Measurements from ENCODE around the gene UBAC1. TPM values are rescaled to one million over a fixed set of nuclear protein-coding genes. Genes with fewer than 3 reads are reported as not detected.
"Not testable (repeated sequence)": the region's sequence is repeated elsewhere in the genome, so short reads cannot be mapped to it uniquely, and the experiment has no call there.

UBAC1 gene
- total and polyA plus RNA-seq, 2 donors, result 42.3 to 73.6 TPM

DNA sequence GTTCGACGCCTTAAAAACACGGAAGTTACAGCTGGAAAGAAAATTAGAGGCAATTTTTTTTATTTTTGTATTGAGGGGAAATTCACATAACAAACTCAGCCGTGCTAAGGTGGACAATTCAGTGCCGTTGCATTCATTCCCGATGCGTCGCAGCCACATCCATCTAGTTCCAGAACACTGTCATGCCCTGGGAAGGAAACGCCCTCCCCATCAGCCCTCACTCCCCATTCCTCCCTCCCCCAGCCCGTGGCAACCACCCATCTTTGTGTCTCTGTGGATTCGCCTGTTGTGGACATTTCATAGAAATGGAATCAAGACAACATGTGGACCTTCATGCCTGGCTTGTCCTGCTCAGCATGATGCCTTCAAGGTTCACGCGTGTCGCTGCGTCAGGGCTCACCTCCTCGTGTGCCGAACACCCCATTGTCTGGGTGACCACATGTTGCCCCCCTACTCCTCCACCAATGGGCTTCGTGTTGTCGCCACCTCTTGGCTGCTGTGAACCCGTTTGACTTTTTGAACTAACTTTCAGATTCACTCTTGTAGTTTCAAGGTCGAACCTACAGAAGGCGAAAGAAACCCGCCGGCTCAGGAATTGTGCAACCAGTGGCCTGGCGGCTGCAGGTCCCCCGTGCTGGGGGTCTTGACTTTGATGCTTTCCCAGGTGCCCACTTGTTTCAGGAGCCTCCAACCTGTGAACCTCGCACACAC lies 36.4 kb downstream of the UBAC1 start:
- 92% methylated on average over 27 of the region's 27 CpGs for WGBS

DNA sequence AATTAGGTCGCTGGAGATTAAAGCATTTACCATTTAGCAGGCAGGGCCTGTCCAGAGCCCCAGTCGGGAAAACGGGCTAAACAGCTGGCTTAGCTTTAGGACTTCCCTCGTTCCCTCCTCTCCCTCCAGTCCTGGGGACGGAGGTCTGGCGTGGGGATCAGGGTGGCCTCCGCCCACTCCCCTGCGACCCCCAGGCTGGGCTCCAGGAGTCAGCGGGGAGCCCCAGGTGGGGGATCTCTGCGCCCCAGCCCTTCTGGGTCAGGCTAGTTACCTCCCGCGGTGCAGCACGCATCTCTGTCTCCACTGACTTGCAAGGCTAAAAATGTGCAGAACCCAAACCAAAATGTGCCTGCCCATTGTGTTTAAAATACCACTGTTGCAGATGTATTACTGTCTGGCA lies 37.7 kb downstream of the UBAC1 start:
- no peak for DNase-seq (ENCODE audit: low read depth in 6 of 9, low spot score in 9 of 9)
- Histone ChIP-seq H3K27me3 (ENCODE audit: control insufficient read depth in 2 of 2, insufficient read depth in 1 of 2, low read length in 1 of 2) (no peaks in the 10 kb centered on the region), H3K4me1 (ENCODE audit: control insufficient read depth in 2 of 2, insufficient read depth in 2 of 2, low read length in 2 of 2) (no peaks in the 10 kb centered on the region), H3K27ac (ENCODE audit: low read depth in 1 of 2, low read length in 1 of 2) (no peak overlapping the region), H3K4me3 (ENCODE audit: low read length in 2 of 2) (no peak overlapping the region), H3K9me3 (ENCODE audit: control insufficient read depth in 2 of 2, insufficient read depth in 1 of 2, low read length in 1 of 2) (peaks cover 0 to 14% of the 10 kb centered on the region in 2 donors), H3K36me3 (ENCODE audit: control insufficient read depth in 2 of 2, insufficient read depth in 2 of 2, low read length in 1 of 2) (peaks cover 0 to 5% of the 10 kb centered on the region in 2 donors)
- 99% methylated on average over 13 of the region's 13 CpGs for WGBS

More for the DNA sequence above, 36.4 kb downstream of the UBAC1 start:
- H3K36me3 ChIP-seq (ENCODE audit: control insufficient read depth in 2 of 2, insufficient read depth in 2 of 2, low read length in 1 of 2), result peaks cover 0 to 8% of the 10 kb centered on the region in 2 donors
- H3K9me3 ChIP-seq (ENCODE audit: control insufficient read depth in 2 of 2, insufficient read depth in 1 of 2, low read length in 1 of 2), result peaks cover 0 to 2% of the 10 kb centered on the region in 2 donors
- H3K4me1 ChIP-seq (ENCODE audit: control insufficient read depth in 2 of 2, insufficient read depth in 2 of 2, low read length in 2 of 2), result no peaks in the 10 kb centered on the region
- H3K27ac ChIP-seq (ENCODE audit: low read depth in 1 of 2, low read length in 1 of 2), result no peak overlapping the region
- no peak overlapping the region for H3K4me3 ChIP-seq (ENCODE audit: low read length in 2 of 2)
- no peak for DNase-seq (ENCODE audit: low read depth in 6 of 9, low spot score in 9 of 9)
- no peaks in the 10 kb centered on the region for H3K27me3 ChIP-seq (ENCODE audit: control insufficient read depth in 2 of 2, insufficient read depth in 1 of 2, low read length in 1 of 2)

- Histone ChIP-seq H3K27ac (ENCODE audit: low read depth in 1 of 2, low read length in 1 of 2) (no peak overlapping the region), H3K4me1 (ENCODE audit: control insufficient read depth in 2 of 2, insufficient read depth in 2 of 2, low read length in 2 of 2) (no peaks in the 10 kb centered on the region), H3K36me3 (ENCODE audit: control insufficient read depth in 2 of 2, insufficient read depth in 2 of 2, low read length in 1 of 2) (peaks cover 0 to 5% of the 10 kb centered on the region in 2 donors), H3K4me3 (ENCODE audit: low read length in 2 of 2) (no peak overlapping the region), H3K27me3 (ENCODE audit: control insufficient read depth in 2 of 2, insufficient read depth in 1 of 2, low read length in 1 of 2) (no peaks in the 10 kb centered on the region), H3K9me3 (ENCODE audit: control insufficient read depth in 2 of 2, insufficient read depth in 1 of 2, low read length in 1 of 2) (peaks cover 0 to 22% of the 10 kb centered on the region in 2 donors)
- DNase-seq (ENCODE audit: low read depth in 6 of 9, low spot score in 9 of 9), result no peak
- 96% methylated on average over 14 of the region's 14 CpGs for WGBS
Measured at GRCh38 chr9:135921749-135922310, 39.3 kb downstream of the UBAC1 start.

GRCh38 chr9:135920973-135921585 lies 40.1 kb downstream of the UBAC1 start:
- DNase-seq (ENCODE audit: low read depth in 6 of 9, low spot score in 9 of 9), result no peak
- H3K9me3 ChIP-seq (ENCODE audit: control insufficient read depth in 2 of 2, insufficient read depth in 1 of 2, low read length in 1 of 2), result peaks cover 3 to 25% of the 10 kb centered on the region in 2 donors
- no peaks in the 10 kb centered on the region for H3K27me3 ChIP-seq (ENCODE audit: control insufficient read depth in 2 of 2, insufficient read depth in 1 of 2, low read length in 1 of 2)
- no peak overlapping the region for H3K27ac ChIP-seq (ENCODE audit: low read depth in 1 of 2, low read length in 1 of 2)
- H3K4me1 ChIP-seq (ENCODE audit: control insufficient read depth in 2 of 2, insufficient read depth in 2 of 2, low read length in 2 of 2), result no peaks in the 10 kb centered on the region
- H3K4me3 ChIP-seq (ENCODE audit: low read length in 2 of 2), result no peak overlapping the region
- H3K36me3 ChIP-seq (ENCODE audit: control insufficient read depth in 2 of 2, insufficient read depth in 2 of 2, low read length in 1 of 2), result peaks cover 0 to 7% of the 10 kb centered on the region in 2 donors
- WGBS, result 92% methylated on average over 24 of the region's 24 CpGs

GRCh38 chr9:135920256-135920930 lies 40.8 kb downstream of the UBAC1 start:
- no peak for DNase-seq (ENCODE audit: low read depth in 6 of 9, low spot score in 9 of 9)
- Histone ChIP-seq H3K36me3 (ENCODE audit: control insufficient read depth in 2 of 2, insufficient read depth in 2 of 2, low read length in 1 of 2) (peaks cover 5 to 14% of the 10 kb centered on the region in 2 donors), H3K4me3 (ENCODE audit: low read length in 2 of 2) (no peak overlapping the region), H3K4me1 (ENCODE audit: control insufficient read depth in 2 of 2, insufficient read depth in 2 of 2, low read length in 2 of 2) (no peaks in the 10 kb centered on the region), H3K27me3 (ENCODE audit: control insufficient read depth in 2 of 2, insufficient read depth in 1 of 2, low read length in 1 of 2) (no peaks in the 10 kb centered on the region), H3K9me3 (ENCODE audit: control insufficient read depth in 2 of 2, insufficient read depth in 1 of 2, low read length in 1 of 2) (peaks cover 3 to 27% of the 10 kb centered on the region in 2 donors), H3K27ac (ENCODE audit: low read depth in 1 of 2, low read length in 1 of 2) (no peak overlapping the region)
- 98% methylated on average over 15 of the region's 15 CpGs for WGBS

DNA sequence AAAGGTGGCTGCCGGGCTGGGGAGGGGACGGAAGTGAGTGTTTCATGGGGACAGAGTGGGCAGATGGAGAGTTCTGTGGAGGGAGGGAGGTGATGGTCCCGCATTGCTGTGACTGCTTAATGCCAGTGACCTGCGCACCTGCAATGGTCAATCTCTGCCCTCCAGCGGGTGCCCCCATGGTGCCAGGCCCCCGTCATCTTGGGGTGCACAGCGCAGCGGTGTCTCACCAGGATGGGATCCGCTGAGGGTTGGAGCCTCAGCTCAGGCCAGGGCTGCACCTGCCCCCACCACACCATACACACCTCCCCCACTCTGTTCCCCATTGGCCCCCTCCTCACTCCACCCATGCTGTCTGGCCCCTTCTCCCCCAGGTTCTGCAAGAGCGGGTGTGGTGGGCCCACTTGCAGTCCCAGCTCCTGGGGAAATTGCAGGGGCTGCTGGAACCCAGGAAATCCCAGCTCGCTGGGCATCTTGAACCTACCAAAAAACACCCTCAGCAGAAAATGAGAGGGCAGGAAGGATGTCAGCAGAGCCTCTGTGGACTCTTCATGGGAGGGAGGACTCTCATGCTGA lies 41.8 kb downstream of the UBAC1 start:
- Histone ChIP-seq H3K27me3 (ENCODE audit: control insufficient read depth in 2 of 2, insufficient read depth in 1 of 2, low read length in 1 of 2) (no peaks in the 10 kb centered on the region), H3K9me3 (ENCODE audit: control insufficient read depth in 2 of 2, insufficient read depth in 1 of 2, low read length in 1 of 2) (peaks cover 7 to 37% of the 10 kb centered on the region in 2 donors), H3K27ac (ENCODE audit: low read depth in 1 of 2, low read length in 1 of 2) (no peak overlapping the region), H3K36me3 (ENCODE audit: control insufficient read depth in 2 of 2, insufficient read depth in 2 of 2, low read length in 1 of 2) (peaks cover 15 to 24% of the 10 kb centered on the region in 2 donors), H3K4me3 (ENCODE audit: low read length in 2 of 2) (no peak overlapping the region), H3K4me1 (ENCODE audit: control insufficient read depth in 2 of 2, insufficient read depth in 2 of 2, low read length in 2 of 2) (no peaks in the 10 kb centered on the region)
- DNase-seq (ENCODE audit: low read depth in 6 of 9, low spot score in 9 of 9), result no peak
- over 99% methylated on average over 11 of the region's 11 CpGs for WGBS

DNA sequence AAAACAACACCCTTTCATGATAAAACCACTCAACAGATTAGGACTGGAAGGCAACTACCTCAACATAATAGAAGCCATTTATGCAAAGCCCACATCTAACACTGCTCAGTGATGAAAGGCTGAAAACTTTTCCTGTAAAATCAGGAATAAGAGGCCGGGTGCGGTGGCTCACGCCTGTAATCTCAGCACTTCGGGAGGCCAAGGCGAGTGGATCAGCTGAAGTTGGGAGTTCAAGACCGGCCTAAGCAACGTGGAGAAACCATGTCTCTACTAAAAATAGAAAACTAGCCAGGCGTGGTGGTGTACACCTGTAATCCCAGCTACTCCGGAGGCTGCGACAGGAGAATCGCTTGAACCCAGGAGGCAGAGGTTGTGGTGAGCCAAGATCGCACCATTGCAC lies 44.9 kb downstream of the UBAC1 start:
- not testable (repeated sequence) for DNase-seq (ENCODE audit: low read depth in 6 of 9, low spot score in 9 of 9)

GRCh38 chr9:135914921-135915320 lies 46.3 kb downstream of the UBAC1 start:
- Histone ChIP-seq H3K9me3 (ENCODE audit: control insufficient read depth in 2 of 2, insufficient read depth in 1 of 2, low read length in 1 of 2) (peaks cover 7 to 52% of the 10 kb centered on the region in 2 donors), H3K4me3 (ENCODE audit: low read length in 2 of 2) (no peak overlapping the region), H3K27me3 (ENCODE audit: control insufficient read depth in 2 of 2, insufficient read depth in 1 of 2, low read length in 1 of 2) (no peaks in the 10 kb centered on the region), H3K36me3 (ENCODE audit: control insufficient read depth in 2 of 2, insufficient read depth in 2 of 2, low read length in 1 of 2) (peaks cover 30 to 31% of the 10 kb centered on the region in 2 donors), H3K27ac (ENCODE audit: low read depth in 1 of 2, low read length in 1 of 2) (no peak overlapping the region), H3K4me1 (ENCODE audit: control insufficient read depth in 2 of 2, insufficient read depth in 2 of 2, low read length in 2 of 2) (no peaks in the 10 kb centered on the region)
- WGBS, result 96% methylated on average over 1 of the region's 1 CpG
- no peak for DNase-seq (ENCODE audit: low read depth in 6 of 9, low spot score in 9 of 9)

More for the DNA sequence above, 44.9 kb downstream of the UBAC1 start:
- WGBS, result 94% methylated on average over 12 of the region's 12 CpGs
- H3K36me3 ChIP-seq (ENCODE audit: control insufficient read depth in 2 of 2, insufficient read depth in 2 of 2, low read length in 1 of 2), result peaks cover 26 to 31% of the 10 kb centered on the region in 2 donors
- not testable (repeated sequence) for H3K4me3 ChIP-seq (ENCODE audit: low read length in 2 of 2); H3K27me3 ChIP-seq (ENCODE audit: control insufficient read depth in 2 of 2, insufficient read depth in 1 of 2, low read length in 1 of 2); H3K4me1 ChIP-seq (ENCODE audit: control insufficient read depth in 2 of 2, insufficient read depth in 2 of 2, low read length in 2 of 2); H3K27ac ChIP-seq (ENCODE audit: low read depth in 1 of 2, low read length in 1 of 2)
- H3K9me3 ChIP-seq (ENCODE audit: control insufficient read depth in 2 of 2, insufficient read depth in 1 of 2, low read length in 1 of 2), result peaks cover 7 to 53% of the 10 kb centered on the region in 2 donors

Data from thymus (tissue), 11 donors.